HG03060 (cell line): ENCODE results near the gene SCN7A.
"Not testable (repeated sequence)": the region's sequence is repeated elsewhere in the genome, so short reads cannot be mapped to it uniquely, and the experiment has no call there.

Experiments
- ATAC-seq: cut with Tn5 transposase; IDR thresholded peaks from one replicate; pipeline ENCODE4 v1.9.1; 2021; ENCODE audit warnings: low read depth, moderate number of reproducible peaks; ENCODE audit not compliant: unreplicated experiment

The SCN7A gene

GRCh38 chr2:166361351-166362153 is 132.5 kb downstream of the SCN7A start:
- no peak for ATAC-seq

GRCh38 chr2:166360906-166361305 is 133.1 kb downstream of the SCN7A start:
- ATAC-seq, result no peak

- no peak for ATAC-seq
Observed at GRCh38 chr2:166360426-166360825, 133.6 kb downstream of the SCN7A start.

- ATAC-seq, result not testable (repeated sequence)
Observed at GRCh38 chr2:166357950-166358321, 136.1 kb downstream of the SCN7A start.

GRCh38 chr2:166357068-166357949 is 136.7 kb downstream of the SCN7A start:
- ATAC-seq, result no peak
